Measurements from ENCODE around the gene PDC.
"Not testable (repeated sequence)": the region's sequence is repeated elsewhere in the genome, so short reads cannot be mapped to it uniquely, and the experiment has no call there.

The PDC gene

GRCh38 chr1:186465946-186466345 lies 5.0 kb upstream of the PDC start:
- FAIRE-seq: no peak
- DNase-seq (ENCODE audit: low spot score): no peak

GRCh38 chr1:186465491-186465890 lies 4.6 kb upstream of the PDC start:
- not testable (repeated sequence) for FAIRE-seq; DNase-seq (ENCODE audit: low spot score)

- no peak for FAIRE-seq
- no peak for DNase-seq (ENCODE audit: low spot score)
Measured at GRCh38 chr1:186463926-186464325, 3.0 kb upstream of the PDC start.

- FAIRE-seq (no peak), DNase-seq (ENCODE audit: low spot score) (no peak)
Measured at GRCh38 chr1:186463511-186463910, 2.6 kb upstream of the PDC start.

GRCh38 chr1:186459161-186459560 lies 1.8 kb downstream of the PDC start:
- not testable (repeated sequence) for FAIRE-seq; DNase-seq (ENCODE audit: low spot score)

- FAIRE-seq (no peak), DNase-seq (ENCODE audit: low spot score) (no peak)
Measured at GRCh38 chr1:186456729-186457255, 4.1 kb downstream of the PDC start.

GRCh38 chr1:186454981-186455380 lies 5.9 kb downstream of the PDC start:
- no peak for DNase-seq (ENCODE audit: low spot score)
- FAIRE-seq: no peak

- FAIRE-seq: no peak
- DNase-seq (ENCODE audit: low spot score): no peak
Measured at GRCh38 chr1:186446152-186446551, 14.8 kb downstream of the PDC start.

GRCh38 chr1:186443638-186444037 lies 17.3 kb downstream of the PDC start:
- no peak for DNase-seq (ENCODE audit: low spot score)
- FAIRE-seq: no peak

- no peak for FAIRE-seq
- no peak for DNase-seq (ENCODE audit: low spot score)
Measured at GRCh38 chr1:186442651-186443375, 18.1 kb downstream of the PDC start.

GRCh38 chr1:186440584-186440983 lies 20.3 kb downstream of the PDC start:
- DNase-seq (ENCODE audit: low spot score): no peak
- no peak for FAIRE-seq

GRCh38 chr1:186438567-186438966 lies 22.3 kb downstream of the PDC start:
- no peak for FAIRE-seq
- no peak for DNase-seq (ENCODE audit: low spot score)

- FAIRE-seq: no peak
Measured at GRCh38 chr1:186435336-186435735, 25.6 kb downstream of the PDC start.

GRCh38 chr1:186429017-186429416 lies 31.9 kb downstream of the PDC start:
- FAIRE-seq (no peak), DNase-seq (ENCODE audit: low spot score) (no peak)

More at GRCh38 chr1:186435336-186435735, 25.6 kb downstream of the PDC start:
- no peak for DNase-seq (ENCODE audit: low spot score)

GRCh38 chr1:186426118-186426517 lies 34.8 kb downstream of the PDC start:
- DNase-seq (ENCODE audit: low spot score) (no peak), FAIRE-seq (no peak)

- DNase-seq (ENCODE audit: low spot score) (no peak), FAIRE-seq (no peak)
Measured at GRCh38 chr1:186424539-186424938, 36.4 kb downstream of the PDC start.

GRCh38 chr1:186421446-186421845 lies 39.5 kb downstream of the PDC start:
- no peak for DNase-seq (ENCODE audit: low spot score)

GRCh38 chr1:186420923-186421322 lies 40.0 kb downstream of the PDC start:
- FAIRE-seq (no peak), DNase-seq (ENCODE audit: low spot score) (no peak)

More at GRCh38 chr1:186421446-186421845, 39.5 kb downstream of the PDC start:
- no peak for FAIRE-seq

- no peak for FAIRE-seq
- DNase-seq (ENCODE audit: low spot score): no peak
Measured at GRCh38 chr1:186420311-186420710, 40.6 kb downstream of the PDC start.

- no peak for FAIRE-seq
- DNase-seq (ENCODE audit: low spot score): no peak
Measured at GRCh38 chr1:186418503-186418902, 42.4 kb downstream of the PDC start.

- DNase-seq (ENCODE audit: low spot score) (no peak), FAIRE-seq (no peak)
Measured at GRCh38 chr1:186413319-186413718, 47.6 kb downstream of the PDC start.

- DNase-seq (ENCODE audit: low spot score) (no peak), FAIRE-seq (no peak)
Measured at GRCh38 chr1:186409091-186409490, 51.8 kb downstream of the PDC start.

- DNase-seq (ENCODE audit: low spot score): peak; percentile 13
- no peak for FAIRE-seq
Measured at GRCh38 chr1:186404454-186405051, 56.4 kb downstream of the PDC start.
